WTC11 (cell line): ENCODE data around the gene SH3D21. TPM values are rescaled to one million over a fixed set of nuclear protein-coding genes. Genes with fewer than 3 reads are reported as not detected.

Experiments
- ATAC-seq: fragments of 200-7000 bp; cut with Tn5 transposase; 2 replicates; pipeline ENCODE4 v1.10.0; 2021; ENCODE audit warnings: mild to moderate bottlenecking, moderate library complexity
- CTCF ChIA-PET: fragments of 300-600 bp; sonication (Branson Sonifier 250); formaldehyde crosslinking; loops from one replicate; lab custom pipeline; 2021; ENCODE audit warnings: antibody characterized with exemption; lab: Charles Lee
- POLR2A ChIA-PET: fragments of 350-600 bp; sonication (Branson Sonifier 250); formaldehyde crosslinking; loops from one replicate; lab custom pipeline; 2021; ENCODE audit warnings: antibody characterized with exemption; lab: Charles Lee
- DNase-seq: peaks from one replicate; pipeline ENCODE4 v3.0.0; 2021; ENCODE audit warnings: low spot score
- H3K27ac Mint-ChIP-seq: 2 replicates; pipeline ENCODE4 v1.8.0; 2021; ENCODE audit warnings: mixed read lengths
- H3K27me3 Mint-ChIP-seq: 2 replicates; pipeline ENCODE4 v1.8.0; 2021; ENCODE audit warnings: low read depth, mild to moderate bottlenecking, moderate library complexity, mixed read lengths
- H3K36me3 Mint-ChIP-seq: 2 replicates; pipeline ENCODE4 v1.8.0; 2021; ENCODE audit warnings: mixed read lengths
- H3K4me1 Mint-ChIP-seq: 2 replicates; pipeline ENCODE4 v1.8.0; 2022; ENCODE audit warnings: mixed read lengths
- H3K4me3 Mint-ChIP-seq: 2 replicates; pipeline ENCODE4 v1.8.0; 2021; ENCODE audit warnings: mild to moderate bottlenecking, moderate library complexity, mixed read lengths
- H3K9me3 Mint-ChIP-seq: 2 replicates; pipeline ENCODE4 v1.8.0; 2021; ENCODE audit warnings: mixed read lengths
- AFF4 ChIP-seq: sonication (generic); formaldehyde crosslinking; IDR thresholded peaks from 2 replicates; pipeline ENCODE4 v1.8.1; 2023; ENCODE audit warnings: mild to moderate bottlenecking, missing genetic modification reagents, borderline replicate concordance
- ATF1 ChIP-seq: sonication (generic); formaldehyde crosslinking; IDR thresholded peaks from 2 replicates; pipeline ENCODE4 v1.8.1; 2023; ENCODE audit warnings: mild to moderate bottlenecking, moderate library complexity, missing genetic modification reagents
- ATF2 ChIP-seq: sonication (generic); formaldehyde crosslinking; IDR thresholded peaks from 2 replicates; pipeline ENCODE4 v1.8.1; 2022; ENCODE audit warnings: low read depth, missing genetic modification reagents, borderline replicate concordance
- ATF3 ChIP-seq: sonication (generic); formaldehyde crosslinking; conservative IDR thresholded peaks from 2 replicates; pipeline ENCODE4 v1.8.1; 2022; ENCODE audit warnings: mild to moderate bottlenecking, missing genetic modification reagents
- EMX1 ChIP-seq: fragments of 250-450 bp; sonication (Bioruptor Pico); IDR thresholded peaks from 2 replicates; pipeline ENCODE4 v1.8.0; 2021; ENCODE audit warnings: mild to moderate bottlenecking
- FOXP4 ChIP-seq: sonication (generic); formaldehyde crosslinking; IDR thresholded peaks from 2 replicates; pipeline ENCODE4 v1.8.0; 2022; ENCODE audit warnings: mild to moderate bottlenecking, missing genetic modification reagents
- GTF2I ChIP-seq: fragments of 250-450 bp; sonication (Bioruptor Pico); conservative IDR thresholded peaks from 2 replicates; pipeline ENCODE4 v1.4.0; 2021; ENCODE audit warnings: mild to moderate bottlenecking
- IRF2 ChIP-seq: sonication (generic); formaldehyde crosslinking; IDR thresholded peaks from 2 replicates; pipeline ENCODE4 v1.8.0; 2022; ENCODE audit warnings: low read depth, missing genetic modification reagents, borderline replicate concordance
- MXD4 ChIP-seq: fragments of 250-450 bp; sonication (Bioruptor Pico); IDR thresholded peaks from 2 replicates; pipeline ENCODE4 v1.8.0; 2021; ENCODE audit warnings: mild to moderate bottlenecking, moderate library complexity, borderline replicate concordance
- NFATC4 ChIP-seq: fragments of 250-450 bp; sonication (Bioruptor Pico); IDR thresholded peaks from 2 replicates; pipeline ENCODE4 v1.9.0; 2021; ENCODE audit warnings: mild to moderate bottlenecking
- NFE2L1 ChIP-seq: sonication (generic); formaldehyde crosslinking; IDR thresholded peaks from 2 replicates; pipeline ENCODE4 v1.8.1; 2023; ENCODE audit warnings: missing genetic modification reagents
- NR2C2 ChIP-seq: sonication (generic); formaldehyde crosslinking; IDR thresholded peaks from 2 replicates; pipeline ENCODE4 v1.8.0; 2022; ENCODE audit warnings: mild to moderate bottlenecking, missing genetic modification reagents
- NR3C1 ChIP-seq: sonication (generic); formaldehyde crosslinking; conservative IDR thresholded peaks from 2 replicates; pipeline ENCODE4 v1.8.1; 2023; ENCODE audit warnings: low read depth, mild to moderate bottlenecking, missing genetic modification reagents
- OVOL2 ChIP-seq: fragments of 250-450 bp; sonication (Bioruptor Pico); IDR thresholded peaks from 2 replicates; pipeline ENCODE4 v1.9.0; 2021; ENCODE audit warnings: mild to moderate bottlenecking, borderline replicate concordance
- RELA ChIP-seq: sonication (generic); formaldehyde crosslinking; IDR thresholded peaks from 2 replicates; pipeline ENCODE4 v1.8.1; 2022; ENCODE audit warnings: missing genetic modification reagents, mild to moderate bottlenecking, borderline replicate concordance
- ZBTB21 ChIP-seq: sonication (generic); formaldehyde crosslinking; IDR thresholded peaks from 2 replicates; pipeline ENCODE4 v1.8.1; 2023; ENCODE audit warnings: mild to moderate bottlenecking, missing genetic modification reagents, borderline replicate concordance
- ZNF263 ChIP-seq: sonication (generic); formaldehyde crosslinking; IDR thresholded peaks from 2 replicates; pipeline ENCODE4 v1.8.1; 2022; ENCODE audit warnings: low read depth, mild to moderate bottlenecking, moderate library complexity, missing genetic modification reagents
- ZNF396 ChIP-seq: fragments of 250-450 bp; sonication (Bioruptor Pico); IDR thresholded peaks from 2 replicates; pipeline ENCODE4 v1.8.0; 2021; ENCODE audit warnings: mild to moderate bottlenecking, moderate library complexity, borderline replicate concordance
- total RNA-seq: library from RNA; stranded (reverse); gene quantifications from 3 replicates; pipeline ENCODE4 v1.2.3, GENCODE V29; 2021

Gene SH3D21
- total RNA-seq, 1 experiment from 2014 or later = 22.1 TPM

GRCh38 chr1:36346741-36347370 lies 40.7 kb downstream of the SH3D21 start:
- no peaks in the 10 kb centered on the region for H3K9me3 Mint-ChIP-seq
- H3K4me3 Mint-ChIP-seq = no peak overlapping the region
- H3K27ac Mint-ChIP-seq = no peak overlapping the region
- no peaks in the 10 kb centered on the region for H3K4me1 Mint-ChIP-seq
- no peak for ATAC-seq
- no peak for DNase-seq
- no peak for TF ChIP-seq ATF1
- no peak for TF ChIP-seq GTF2I
- no peak for TF ChIP-seq ZNF263 (CRISPR knock-in tag)
- no peak for TF ChIP-seq OVOL2 (CRISPR knock-in tag)
- no peak for TF ChIP-seq ZBTB21
- TF ChIP-seq NR2C2 (CRISPR knock-in tag) = no peak
- no peak for TF ChIP-seq EMX1 (CRISPR knock-in tag)
- no peak for TF ChIP-seq NFE2L1 (CRISPR knock-in tag)
- TF ChIP-seq AFF4 (CRISPR knock-in tag) = no peak
- TF ChIP-seq NR3C1 (CRISPR knock-in tag) = no peak
- ChIA-PET CTCF (interaction anchor here (1.2 to 7.0 kb wide), 2 partner anchors 21 to 212 kb away, joined by 3 to 72 read pairs; no protein-coding TSS in a partner anchor), POLR2A (no interaction called here)
- H3K36me3 Mint-ChIP-seq = peaks cover 19% of the 10 kb centered on the region
- H3K27me3 Mint-ChIP-seq = no peaks in the 10 kb centered on the region

- DNase-seq = no peak
- TF ChIP-seq RELA (CRISPR knock-in tag) (no peak), ZNF396 (no peak), NFATC4 (CRISPR knock-in tag) (no peak), OVOL2 (CRISPR knock-in tag) (no peak)
- Mint-ChIP-seq H3K27me3 (no peaks in the 10 kb centered on the region), H3K4me3 (no peak overlapping the region), H3K36me3 (peaks cover 27% of the 10 kb centered on the region), H3K9me3 (no peaks in the 10 kb centered on the region), H3K27ac (peak overlapping the region; percentile 19; the same call in 1 of the 2 replicates), H3K4me1 (peaks cover 8% of the 10 kb centered on the region)
- POLR2A ChIA-PET = interaction anchor here (0.9 kb wide), 1 partner anchor 11 kb away, joined by 3 read pairs; no protein-coding TSS in a partner anchor
- CTCF ChIA-PET = interaction anchor here (1.0 to 7.0 kb wide), 2 partner anchors 18 to 73 kb away, joined by 3 to 72 read pairs; no protein-coding TSS in a partner anchor
- no peak for ATAC-seq
These were observed 43.1 kb downstream of the SH3D21 start for GRCh38 chr1:36349241-36349671.

GRCh38 chr1:36349839-36350238 lies 43.7 kb downstream of the SH3D21 start:
- Mint-ChIP-seq H3K9me3 (no peaks in the 10 kb centered on the region), H3K4me3 (no peak overlapping the region), H3K4me1 (peaks cover 8% of the 10 kb centered on the region)
- ATAC-seq (no peak), DNase-seq (no peak)
- TF ChIP-seq FOXP4 (CRISPR knock-in tag) (no peak), MXD4 (CRISPR knock-in tag) (no peak), ATF2 (CRISPR knock-in tag) (no peak), IRF2 (CRISPR knock-in tag) (no peak), ATF3 (CRISPR knock-in tag) (no peak)
- TF ChIP-seq, all 79 proteins: peak for 0
- H3K27ac Mint-ChIP-seq = 0 out of 2 replicates have a peak overlapping the region, but pooled peaks have one; percentile 30
- ChIA-PET POLR2A (no interaction called here), CTCF (interaction anchor here (7.0 kb wide), 1 partner anchor 18 kb away, joined by 72 read pairs; no protein-coding TSS in a partner anchor)
- no peaks in the 10 kb centered on the region for H3K27me3 Mint-ChIP-seq
- H3K36me3 Mint-ChIP-seq = peaks cover 25% of the 10 kb centered on the region
